Left ventricle myocardium inferior (tissue), 1 donor: ENCODE measurements around the gene DYNC1H1. TPM values are rescaled to one million over a fixed set of nuclear protein-coding genes. Genes with fewer than 3 reads are reported as not detected.
"Not testable (repeated sequence)": the region's sequence is repeated elsewhere in the genome, so short reads cannot be mapped to it uniquely, and the experiment has no call there.

Source experiments
- DNase-seq: peaks from one replicate; pipeline ENCODE4 v3.0.0-alpha.2; 2020
- H3K27ac ChIP-seq: fragments of 200-600 bp; replicated peaks from 2 replicates; pipeline ENCODE4 v1.8.0; 2021
- H3K27me3 ChIP-seq: fragments of 200-600 bp; 2 replicates; pipeline ENCODE4 v1.8.0; 2021; ENCODE audit warnings: low read depth
- H3K36me3 ChIP-seq: fragments of 200-600 bp; 2 replicates; pipeline ENCODE4 v1.8.0; 2021
- H3K4me1 ChIP-seq: fragments of 200-600 bp; 2 replicates; pipeline ENCODE4 v1.8.0; 2021
- H3K4me3 ChIP-seq: fragments of 200-600 bp; 2 replicates; pipeline ENCODE4 v1.8.0; 2021; ENCODE audit warnings: mild to moderate bottlenecking, moderate library complexity
- H3K9me3 ChIP-seq: fragments of 200-600 bp; replicated peaks from 2 replicates; pipeline ENCODE4 v1.8.0; 2021
- intact Hi-C: fragments of 100-400 bp; cut with micrococcal nuclease; formaldehyde crosslinking; loops from one replicate; pipeline ENCODE4 v1.11.0; 2022
- total RNA-seq: library from RNA; stranded (reverse); fragmentation: NEBNext Ultra II Directional; extraction: Animal tissue kit (Norgen Biotek cat#: 25700); gene quantifications from one replicate; pipeline ENCODE4 v1.2.1, GENCODE V29; 2021
- TF ChIP-seq, protein P1 (sequence below): fragments of 200-600 bp; IDR thresholded peaks from 2 replicates; pipeline ENCODE4 v1.8.0; 2021; ENCODE audit warnings: antibody characterized with exemption, mild to moderate bottlenecking, borderline replicate concordance
- donor health status: DM: no; HTN: yes; CAD: no; lungs with severe emphysema.

Gene DYNC1H1
- total RNA-seq, 1 donor from 2014 or later = 402 TPM

DNA sequence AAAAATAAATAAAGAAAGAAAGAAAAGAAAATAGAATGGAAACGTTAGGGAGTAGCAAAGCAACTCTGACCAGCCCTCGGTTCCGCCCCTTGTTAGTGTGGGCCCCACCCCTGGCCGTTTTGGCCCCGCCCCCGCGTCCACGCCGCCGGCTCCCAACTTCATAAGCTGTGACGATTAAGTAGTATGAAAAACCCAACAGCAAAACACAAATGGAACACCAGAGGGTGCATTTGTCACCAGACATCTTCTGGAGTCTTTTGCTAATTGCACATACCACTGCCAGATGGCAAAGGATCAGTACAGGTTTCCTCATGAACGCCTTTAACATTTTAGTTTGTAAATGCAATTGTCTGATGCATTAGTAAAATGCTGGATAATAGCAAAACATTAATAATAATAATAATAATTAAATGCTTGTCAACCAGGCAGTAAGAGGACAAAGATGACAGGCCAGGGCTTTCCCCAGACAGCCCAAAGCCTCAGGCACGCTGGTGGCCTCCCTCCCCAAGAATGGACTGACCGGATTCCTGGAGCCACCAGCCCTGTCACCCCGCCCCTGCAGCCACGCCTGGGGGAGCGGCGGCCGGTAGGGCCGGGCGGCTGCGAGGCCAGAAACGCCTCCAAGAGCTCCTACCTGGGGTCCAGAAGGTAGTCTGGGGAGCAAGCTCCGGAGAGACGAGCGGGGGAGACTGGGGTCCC lies 98.9 kb downstream of the DYNC1H1 start:
- H3K27me3 ChIP-seq = no peaks in the 10 kb centered on the region
- H3K27ac ChIP-seq = no peak overlapping the region
- peaks cover 19% of the 10 kb centered on the region for H3K4me1 ChIP-seq
- no peaks in the 10 kb centered on the region for H3K9me3 ChIP-seq
- TF ChIP-seq, protein P1, sequence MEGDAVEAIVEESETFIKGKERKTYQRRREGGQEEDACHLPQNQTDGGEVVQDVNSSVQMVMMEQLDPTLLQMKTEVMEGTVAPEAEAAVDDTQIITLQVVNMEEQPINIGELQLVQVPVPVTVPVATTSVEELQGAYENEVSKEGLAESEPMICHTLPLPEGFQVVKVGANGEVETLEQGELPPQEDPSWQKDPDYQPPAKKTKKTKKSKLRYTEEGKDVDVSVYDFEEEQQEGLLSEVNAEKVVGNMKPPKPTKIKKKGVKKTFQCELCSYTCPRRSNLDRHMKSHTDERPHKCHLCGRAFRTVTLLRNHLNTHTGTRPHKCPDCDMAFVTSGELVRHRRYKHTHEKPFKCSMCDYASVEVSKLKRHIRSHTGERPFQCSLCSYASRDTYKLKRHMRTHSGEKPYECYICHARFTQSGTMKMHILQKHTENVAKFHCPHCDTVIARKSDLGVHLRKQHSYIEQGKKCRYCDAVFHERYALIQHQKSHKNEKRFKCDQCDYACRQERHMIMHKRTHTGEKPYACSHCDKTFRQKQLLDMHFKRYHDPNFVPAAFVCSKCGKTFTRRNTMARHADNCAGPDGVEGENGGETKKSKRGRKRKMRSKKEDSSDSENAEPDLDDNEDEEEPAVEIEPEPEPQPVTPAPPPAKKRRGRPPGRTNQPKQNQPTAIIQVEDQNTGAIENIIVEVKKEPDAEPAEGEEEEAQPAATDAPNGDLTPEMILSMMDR = peak; percentile 69
- peak; percentile 86 for DNase-seq
- H3K36me3 ChIP-seq = no peaks in the 10 kb centered on the region
- intact Hi-C loops = no loop called here
- H3K4me3 ChIP-seq = no peak overlapping the region

DNA sequence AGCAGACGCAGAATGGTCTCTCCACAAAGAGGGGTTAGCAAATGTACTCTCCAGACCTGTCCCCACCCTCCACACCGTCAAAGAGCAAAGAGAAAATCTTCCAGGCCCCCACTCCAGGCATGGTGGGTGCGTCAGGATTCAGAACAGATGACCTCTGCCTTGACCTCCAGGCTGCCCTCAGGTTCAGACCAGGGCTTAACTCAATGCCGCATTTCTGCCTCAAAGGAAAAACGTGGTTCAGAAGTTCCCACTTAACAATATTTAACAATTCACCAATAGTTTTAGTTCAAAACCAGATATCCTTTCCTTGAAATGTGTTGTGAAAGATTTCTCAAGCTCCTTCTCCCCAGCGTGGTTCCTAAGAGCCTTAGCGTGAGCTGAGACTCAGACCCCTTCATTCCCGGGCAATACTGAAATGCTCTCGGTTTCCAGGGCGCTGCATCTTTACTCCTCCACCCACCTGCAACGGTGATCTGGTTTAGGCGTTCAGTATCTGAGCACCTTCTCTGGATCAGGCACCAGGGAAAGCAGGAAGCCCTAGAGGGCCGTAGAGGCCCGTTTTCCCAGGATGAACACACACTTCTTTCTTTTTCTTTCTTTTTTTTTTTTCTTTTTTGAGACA lies 99.5 kb downstream of the DYNC1H1 start:
- intact Hi-C loops = no loop called here
- no peak for DNase-seq
- no peaks in the 10 kb centered on the region for H3K36me3 ChIP-seq
- H3K4me1 ChIP-seq = peaks cover 19% of the 10 kb centered on the region
- TF ChIP-seq, protein P1 = no peak
- no peaks in the 10 kb centered on the region for H3K27me3 ChIP-seq
- no peak overlapping the region for H3K4me3 ChIP-seq
- H3K9me3 ChIP-seq = no peaks in the 10 kb centered on the region
- no peak overlapping the region for H3K27ac ChIP-seq

DNA sequence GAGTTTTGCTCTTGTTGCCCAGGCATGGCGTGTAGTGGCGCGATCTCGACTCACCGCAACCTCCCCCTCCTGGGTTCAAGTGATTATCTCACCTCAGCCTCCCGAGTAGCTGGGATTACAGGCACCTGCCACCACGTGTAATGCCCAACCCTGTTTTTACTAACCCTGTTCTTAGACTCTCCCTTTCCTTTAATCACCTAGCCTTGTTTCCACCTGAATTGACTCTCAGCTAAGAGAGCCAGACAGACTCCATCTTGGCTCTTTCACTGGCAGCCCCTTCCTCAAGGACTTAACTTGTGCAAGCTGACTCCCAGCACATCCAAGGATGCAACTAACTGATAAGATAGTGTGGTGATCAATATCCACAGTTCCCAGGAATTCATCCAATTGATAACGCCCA lies 100.2 kb downstream of the DYNC1H1 start:
- H3K27me3 ChIP-seq, intact Hi-C loops, H3K36me3 ChIP-seq, H3K9me3 ChIP-seq, DNase-seq, H3K4me3 ChIP-seq, H3K27ac ChIP-seq: not testable (repeated sequence)
- H3K4me1 ChIP-seq = peaks cover 19% of the 10 kb centered on the region

DNA sequence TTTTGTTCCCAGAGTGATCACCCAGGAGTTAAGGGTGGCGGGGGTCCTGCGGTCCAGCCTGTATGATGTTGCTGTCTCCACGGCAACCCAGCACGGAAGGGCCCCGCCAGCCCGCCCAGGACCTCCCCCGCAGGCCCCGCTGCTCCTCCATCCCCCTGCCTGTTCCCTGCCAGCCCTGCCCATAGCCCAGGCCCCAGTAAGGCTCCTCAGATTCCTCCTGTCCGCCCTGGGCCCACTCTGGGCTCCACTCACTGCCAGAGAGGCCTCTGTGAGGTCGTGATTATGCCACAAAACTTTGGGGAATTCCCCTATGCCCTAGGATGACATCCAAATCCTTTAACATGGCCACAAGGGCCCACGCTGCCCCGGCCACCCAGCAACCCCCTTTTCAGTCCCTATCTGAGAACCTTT lies 101.7 kb downstream of the DYNC1H1 start:
- intact Hi-C loops = no loop called here
- H3K27me3 ChIP-seq = no peaks in the 10 kb centered on the region
- H3K9me3 ChIP-seq = no peaks in the 10 kb centered on the region
- TF ChIP-seq, protein P1 = no peak
- H3K27ac ChIP-seq = no peak overlapping the region
- no peak overlapping the region for H3K4me3 ChIP-seq
- DNase-seq = no peak
- no peaks in the 10 kb centered on the region for H3K36me3 ChIP-seq
- peaks cover 12% of the 10 kb centered on the region for H3K4me1 ChIP-seq

DNA sequence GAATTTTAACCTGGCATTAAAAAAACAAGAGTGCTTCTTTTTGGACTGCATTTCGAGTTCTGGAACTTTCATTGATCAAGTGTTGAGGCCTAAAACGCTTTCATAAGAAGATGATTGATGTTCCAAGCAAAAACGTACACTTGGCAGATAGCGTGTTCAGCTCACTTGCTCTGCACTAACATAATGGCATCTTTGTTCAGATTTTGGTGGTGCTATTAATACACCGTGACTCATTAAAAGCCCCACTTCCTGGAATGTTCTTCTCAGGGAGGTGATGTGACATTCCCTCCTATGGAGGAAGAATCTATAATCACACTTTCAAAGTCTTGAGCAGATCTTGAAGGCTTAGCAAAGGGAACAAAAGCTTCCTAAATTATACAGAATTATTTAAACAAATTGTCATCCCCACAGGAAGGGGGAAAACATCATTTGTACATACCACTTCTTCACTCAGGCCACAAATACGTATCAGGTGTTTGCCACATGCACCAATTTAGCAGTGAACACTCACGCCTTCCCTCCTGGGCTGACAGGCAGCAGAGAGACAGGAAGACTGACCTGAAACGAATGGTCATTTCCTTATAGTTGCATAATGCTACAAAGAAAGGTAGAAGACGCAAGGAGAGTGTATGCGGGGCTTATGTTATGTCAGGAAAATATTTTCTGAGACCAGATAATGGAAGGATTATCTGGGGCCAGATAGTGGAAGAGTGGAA lies 107.1 kb downstream of the DYNC1H1 start:
- Histone ChIP-seq H3K9me3 (no peaks in the 10 kb centered on the region), H3K27me3 (no peaks in the 10 kb centered on the region), H3K27ac (no peak overlapping the region), H3K4me1 (no peaks in the 10 kb centered on the region), H3K36me3 (no peaks in the 10 kb centered on the region), H3K4me3 (no peak overlapping the region)
- intact Hi-C loops = no loop called here
- TF ChIP-seq, protein P1 = no peak
- no peak for DNase-seq

DNA sequence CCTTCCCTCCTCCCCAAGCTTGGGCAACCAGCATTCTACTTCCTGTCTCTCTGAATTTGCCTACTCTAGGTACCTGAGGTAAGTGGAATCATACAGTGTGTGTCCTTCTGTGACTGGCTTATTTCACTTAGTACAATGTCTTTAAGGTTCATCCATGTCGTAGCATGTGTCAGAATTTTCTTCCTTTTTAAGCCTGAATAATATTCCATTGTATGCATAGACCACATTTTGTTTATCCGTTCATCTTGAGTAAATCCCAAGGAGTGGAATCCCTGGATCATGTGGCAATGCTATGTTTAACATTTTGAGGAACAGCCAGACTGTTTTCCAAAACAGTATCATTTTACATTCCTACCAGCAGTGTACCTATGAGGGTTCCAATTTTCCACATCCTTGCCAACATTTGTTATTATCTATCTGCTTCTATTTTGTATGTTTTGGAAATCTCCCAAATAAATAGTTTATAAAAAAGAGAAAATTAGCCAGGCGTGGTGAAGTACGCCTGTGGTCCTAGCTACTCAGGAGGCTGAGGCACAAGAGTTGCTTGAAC lies 110.1 kb downstream of the DYNC1H1 start:
- Histone ChIP-seq H3K9me3 (no peaks in the 10 kb centered on the region), H3K36me3 (peaks cover 19% of the 10 kb centered on the region), H3K4me3 (no peak overlapping the region), H3K27me3 (no peaks in the 10 kb centered on the region), H3K4me1 (no peaks in the 10 kb centered on the region), H3K27ac (no peak overlapping the region)
- DNase-seq = no peak
- intact Hi-C loops = no loop called here
- TF ChIP-seq, protein P1 = no peak
